ENCODE results near the gene ARHGAP42.

DNA sequence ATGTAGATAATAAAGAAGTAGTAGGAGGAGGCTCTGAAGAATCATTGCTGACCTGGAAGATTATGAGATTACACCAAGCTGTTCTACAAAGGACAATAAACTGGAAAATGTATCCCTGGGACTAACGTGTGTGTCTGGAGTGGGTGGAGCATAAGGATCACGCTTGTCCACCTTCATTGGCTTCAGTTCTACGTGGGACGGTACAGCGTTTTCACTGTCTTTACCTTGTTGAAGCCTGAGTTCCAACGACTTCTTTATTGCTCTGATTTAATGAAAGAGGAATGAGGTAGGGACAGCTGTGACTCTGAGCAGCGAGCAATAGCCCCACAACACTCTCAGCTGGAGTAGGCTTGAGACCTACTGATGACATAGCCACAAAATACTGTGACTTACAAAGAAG lies 87.0 kb downstream of the ARHGAP42 start:
- TF ChIP-seq POLR2A (IDR thresholded peaks at IDR 0.05; ENCODE audit: extremely low read depth, insufficient read length): no peak
- TF ChIP-seq, protein P1, sequence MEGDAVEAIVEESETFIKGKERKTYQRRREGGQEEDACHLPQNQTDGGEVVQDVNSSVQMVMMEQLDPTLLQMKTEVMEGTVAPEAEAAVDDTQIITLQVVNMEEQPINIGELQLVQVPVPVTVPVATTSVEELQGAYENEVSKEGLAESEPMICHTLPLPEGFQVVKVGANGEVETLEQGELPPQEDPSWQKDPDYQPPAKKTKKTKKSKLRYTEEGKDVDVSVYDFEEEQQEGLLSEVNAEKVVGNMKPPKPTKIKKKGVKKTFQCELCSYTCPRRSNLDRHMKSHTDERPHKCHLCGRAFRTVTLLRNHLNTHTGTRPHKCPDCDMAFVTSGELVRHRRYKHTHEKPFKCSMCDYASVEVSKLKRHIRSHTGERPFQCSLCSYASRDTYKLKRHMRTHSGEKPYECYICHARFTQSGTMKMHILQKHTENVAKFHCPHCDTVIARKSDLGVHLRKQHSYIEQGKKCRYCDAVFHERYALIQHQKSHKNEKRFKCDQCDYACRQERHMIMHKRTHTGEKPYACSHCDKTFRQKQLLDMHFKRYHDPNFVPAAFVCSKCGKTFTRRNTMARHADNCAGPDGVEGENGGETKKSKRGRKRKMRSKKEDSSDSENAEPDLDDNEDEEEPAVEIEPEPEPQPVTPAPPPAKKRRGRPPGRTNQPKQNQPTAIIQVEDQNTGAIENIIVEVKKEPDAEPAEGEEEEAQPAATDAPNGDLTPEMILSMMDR (IDR thresholded peaks at IDR 0.05; ENCODE audit: low read depth, low read length): no peak
- TF ChIP-seq, protein P2, sequence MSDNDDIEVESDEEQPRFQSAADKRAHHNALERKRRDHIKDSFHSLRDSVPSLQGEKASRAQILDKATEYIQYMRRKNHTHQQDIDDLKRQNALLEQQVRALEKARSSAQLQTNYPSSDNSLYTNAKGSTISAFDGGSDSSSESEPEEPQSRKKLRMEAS (IDR thresholded peaks at IDR 0.05; ENCODE audit: low read depth, low read length): no peak
- no peak for TF ChIP-seq MYC (IDR thresholded peaks at IDR 0.05; ENCODE audit: low read depth, low read length)
